Pulmonary artery endothelial cell (primary cell): ENCODE data around the gene GIPC1. TPM values are rescaled to one million over a fixed set of nuclear protein-coding genes. Genes with fewer than 3 reads are reported as not detected.
"Not testable (repeated sequence)": the region's sequence is repeated elsewhere in the genome, so short reads cannot be mapped to it uniquely, and the experiment has no call there.

Experiments used
- DNase-seq: peaks from one replicate; pipeline ENCODE4 v3.0.0-alpha.2; 2011; ENCODE audit warnings: low read depth, low spot score
- total RNA-seq: library from RNA; depleted of rRNA; stranded (reverse); fragments of >200 nt; gene quantifications from 2 replicates; pipeline ENCODE4 v1.2.3, GENCODE V29; 2014

GIPC1 gene
- 133 and 138 TPM in 2 replicates for total RNA-seq

- peak; percentile 98 for DNase-seq
These were observed at the start of gene GIPC1 for GRCh38 chr19:14496029-14496833. Gene GIPC1 (minus strand): TSS chr19:14496127. CDS start chr19:14482976, 13,151 bp downstream.

- DNase-seq: no peak
These were observed 49.8 kb upstream of the GIPC1 start for GRCh38 chr19:14545716-14546082.

- no peak for DNase-seq
These were observed 49.2 kb upstream of the GIPC1 start for GRCh38 chr19:14544977-14545715.

- no peak for DNase-seq
These were observed 48.1 kb upstream of the GIPC1 start for GRCh38 chr19:14544047-14544446.

- no peak for DNase-seq
These were observed 46.9 kb upstream of the GIPC1 start for GRCh38 chr19:14542711-14543328.

GRCh38 chr19:14541979-14542378 lies 46.1 kb upstream of the GIPC1 start:
- not testable (repeated sequence) for DNase-seq

GRCh38 chr19:14540741-14541525 lies 45.0 kb upstream of the GIPC1 start:
- no peak for DNase-seq

GRCh38 chr19:14536926-14537692 lies 41.2 kb upstream of the GIPC1 start:
- peak; percentile 79 for DNase-seq

- DNase-seq: no peak
These were observed 37.5 kb upstream of the GIPC1 start for GRCh38 chr19:14533450-14533849.

- no peak for DNase-seq
These were observed 34.6 kb upstream of the GIPC1 start for GRCh38 chr19:14530506-14530905.

- no peak for DNase-seq
These were observed 34.0 kb upstream of the GIPC1 start for GRCh38 chr19:14530005-14530348.

GRCh38 chr19:14529254-14530004 lies 33.5 kb upstream of the GIPC1 start, which contains the start of gene TECR:
Gene TECR (plus strand): TSS chr19:14529594. CDS start chr19:14529697, 103 bp downstream.
- peak; percentile 99 for DNase-seq

GRCh38 chr19:14528419-14529253 lies 32.7 kb upstream of the GIPC1 start:
- DNase-seq: no peak

GRCh38 chr19:14526423-14526822 lies 30.5 kb upstream of the GIPC1 start:
- no peak for DNase-seq

- no peak for DNase-seq
These were observed 29.8 kb upstream of the GIPC1 start for GRCh38 chr19:14525729-14526128.

- no peak for DNase-seq
These were observed 24.6 kb upstream of the GIPC1 start for GRCh38 chr19:14520543-14520942.

GRCh38 chr19:14519860-14520407 lies 24.0 kb upstream of the GIPC1 start:
- DNase-seq: peak; percentile 66

- DNase-seq: no peak
These were observed 23.4 kb upstream of the GIPC1 start for GRCh38 chr19:14519245-14519859.
